HG03460 (cell line): Measurements from ENCODE around the gene OR5H1.
"Not testable (repeated sequence)": the region's sequence is repeated elsewhere in the genome, so short reads cannot be mapped to it uniquely, and the experiment has no call there.

Experiments
- ATAC-seq: cut with Tn5 transposase; IDR thresholded peaks from one replicate; pipeline ENCODE4 v1.9.1; 2021; ENCODE audit not compliant: unreplicated experiment

OR5H1 gene

DNA sequence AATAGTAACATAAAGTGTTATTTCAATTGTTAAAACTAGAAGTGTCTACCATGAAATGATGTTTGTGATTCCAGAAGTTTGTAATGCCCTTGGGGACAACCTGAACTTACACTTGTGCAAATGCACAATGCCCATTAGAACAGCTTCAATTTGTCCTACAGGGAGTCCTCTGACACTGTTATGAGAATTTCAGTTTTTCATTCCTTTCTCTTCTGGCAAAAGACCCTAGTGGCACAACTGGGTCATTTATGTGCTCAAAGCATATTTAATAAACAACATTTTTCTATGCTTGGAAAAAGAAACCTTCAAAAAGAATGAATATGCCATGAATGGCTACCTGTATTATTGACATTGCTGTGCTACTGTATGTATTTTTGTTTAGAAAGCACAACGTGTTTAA, at the start of gene OR5H1:
TSS of gene OR5H1 (plus strand) at position 301 of the 400 bp plus-strand sequence. CDS start 1,977 bp downstream, outside the sequence.
- ATAC-seq, result no peak

DNA sequence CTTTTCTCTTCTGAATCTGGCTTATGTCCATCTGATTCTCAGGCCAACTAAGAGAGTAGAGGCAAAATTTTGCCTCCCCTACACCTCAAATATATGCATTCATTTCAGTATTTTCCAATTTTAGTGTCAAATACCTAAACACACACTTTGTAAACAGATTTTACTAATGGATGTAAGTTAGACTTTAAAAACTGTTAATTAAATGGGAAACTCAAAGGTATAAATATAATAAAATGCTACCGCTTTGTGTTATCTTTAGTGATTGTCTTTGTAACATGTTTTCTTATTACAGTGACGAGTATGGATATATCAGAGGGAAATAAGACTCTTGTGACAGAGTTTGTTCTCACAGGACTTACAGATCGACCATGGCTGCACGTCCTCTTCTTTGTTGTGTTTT, 43.6 kb upstream of the OR5H1 start, which contains the start of gene OR5AC2:
TSS of gene OR5AC2 (plus strand) at position 301 of the 400 bp plus-strand sequence. CDS start at position 301, 0 bp downstream.
- ATAC-seq, result no peak

DNA sequence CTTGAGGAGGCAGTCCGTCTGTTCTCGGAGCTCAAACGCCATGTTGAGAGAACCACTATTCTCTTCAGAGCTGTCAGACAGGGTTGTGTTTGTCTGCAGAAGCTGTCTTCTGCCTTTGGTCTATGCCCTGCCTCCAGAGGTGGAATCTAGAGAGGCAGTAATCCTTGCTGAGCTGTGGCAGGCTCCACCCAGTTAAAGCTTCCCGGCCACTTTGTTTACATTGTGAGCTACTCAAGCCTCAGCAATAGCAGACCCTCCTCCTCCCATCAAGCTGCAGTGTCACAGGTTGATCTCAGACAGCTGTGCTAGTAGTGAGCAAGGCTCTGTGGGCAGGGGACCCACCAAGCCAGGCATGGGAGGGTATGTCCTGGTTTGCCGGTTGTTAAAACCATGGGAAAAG, 34.6 kb upstream of the OR5H1 start:
- no peak for ATAC-seq

DNA sequence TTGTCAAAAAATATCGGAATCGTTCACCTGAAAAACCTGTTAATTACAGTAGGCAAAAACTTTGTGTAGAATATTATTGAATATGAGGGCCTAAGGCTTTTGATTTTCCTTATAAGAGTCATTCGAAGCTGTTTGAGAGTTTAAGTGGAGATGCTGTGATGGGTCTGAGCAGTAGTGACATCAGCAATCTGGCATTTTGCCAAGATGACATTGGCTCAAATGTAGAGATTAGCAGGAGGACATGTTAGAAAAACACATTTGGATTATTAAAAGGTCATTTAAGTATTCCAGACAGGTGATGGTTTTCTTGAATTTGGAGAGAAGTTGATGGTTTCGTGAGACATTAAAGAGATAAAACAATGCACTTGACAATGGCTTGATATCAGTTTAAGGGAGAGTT, 30.7 kb upstream of the OR5H1 start:
- ATAC-seq, result no peak

DNA sequence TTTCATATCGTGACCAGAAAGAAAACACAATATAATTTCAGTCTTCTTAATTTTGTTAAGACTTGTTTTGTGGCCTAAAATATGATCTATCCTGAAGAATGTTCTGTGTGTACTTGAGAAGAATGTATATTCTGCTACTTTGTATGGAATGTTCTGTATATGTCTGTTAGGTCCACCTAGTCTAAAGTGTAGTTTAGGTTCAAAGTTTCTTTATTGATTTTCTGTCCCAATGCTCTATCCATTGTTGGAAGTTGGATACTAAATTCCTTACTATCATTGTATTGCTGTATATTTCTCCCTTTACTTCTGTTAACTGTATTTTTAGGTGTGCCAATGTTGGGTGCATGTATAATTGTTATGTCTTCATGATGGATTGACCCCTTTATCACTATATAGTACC, 22.4 kb upstream of the OR5H1 start:
- ATAC-seq, result no peak

DNA sequence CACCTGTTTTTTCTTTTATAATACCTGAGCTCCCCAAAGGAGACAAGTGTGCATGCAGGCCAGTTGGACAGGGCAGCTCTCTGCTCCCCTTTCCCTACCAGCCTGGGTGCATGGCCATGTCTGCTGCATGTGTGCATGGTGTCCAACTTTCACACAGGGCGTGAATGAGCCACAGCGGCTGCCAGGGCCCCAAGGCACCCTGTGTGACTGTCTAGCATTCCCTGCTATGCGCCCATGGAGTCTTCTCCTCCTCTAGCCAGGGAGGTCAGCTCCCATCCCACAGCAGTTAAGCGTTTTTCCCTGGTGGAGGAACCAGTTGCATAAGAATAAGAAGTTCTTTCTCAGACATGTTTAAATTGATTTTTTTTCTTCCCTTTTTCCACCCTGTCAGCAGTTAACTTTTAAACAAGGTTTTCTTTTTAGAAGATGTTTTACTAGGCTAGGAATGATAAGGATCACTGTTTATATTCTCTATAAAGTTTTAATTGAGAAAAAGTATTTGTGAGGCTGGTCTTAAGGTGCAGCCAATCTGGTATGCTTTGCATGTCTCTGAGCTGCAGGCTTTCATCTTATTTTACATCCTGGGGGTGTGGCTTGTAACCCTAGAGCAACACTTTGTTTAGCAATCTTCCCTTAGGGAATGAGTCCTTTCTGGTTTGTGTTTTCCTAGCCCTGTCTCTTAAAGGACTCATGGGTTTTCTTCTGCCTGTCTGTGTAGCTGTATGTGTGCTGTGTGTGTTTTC, 20.5 kb upstream of the OR5H1 start:
- ATAC-seq, result no peak

DNA sequence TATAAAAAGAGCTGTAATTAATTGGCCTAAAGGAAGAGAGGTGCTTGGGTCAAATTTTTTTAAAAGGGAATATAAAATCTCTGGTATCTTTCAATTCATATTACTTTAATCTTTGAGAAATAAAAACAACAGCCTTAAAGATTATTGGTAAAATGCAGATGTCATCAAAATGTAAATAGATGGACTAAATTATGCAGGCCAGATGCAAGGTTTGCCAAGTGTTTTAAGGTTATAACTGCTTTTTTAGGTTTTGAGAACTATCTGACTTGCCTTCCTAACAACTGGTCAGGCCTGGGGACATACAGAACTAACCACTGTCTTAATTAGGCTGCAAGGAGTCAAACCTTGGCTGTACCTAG, 20.0 kb upstream of the OR5H1 start:
- ATAC-seq, result no peak

DNA sequence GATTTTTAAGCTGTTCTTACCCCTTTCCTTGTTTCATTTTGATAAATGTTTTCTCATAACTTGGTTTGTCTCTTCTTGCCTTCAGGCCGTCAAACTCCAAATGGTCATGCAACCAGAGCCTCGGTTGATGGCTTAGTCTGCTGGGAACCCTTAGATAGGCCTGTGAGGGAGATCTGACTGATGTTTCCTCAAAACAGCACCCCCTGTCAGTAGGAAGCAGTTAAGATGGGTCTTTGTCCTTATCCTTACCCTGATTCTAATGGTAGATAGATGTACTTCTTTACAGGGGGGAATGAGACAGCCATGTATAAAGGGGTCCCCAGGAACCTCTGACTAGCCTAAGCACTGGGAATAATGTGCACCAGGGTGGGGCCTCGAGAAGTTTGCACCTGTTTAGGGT, 16.3 kb upstream of the OR5H1 start:
- ATAC-seq, result no peak

DNA sequence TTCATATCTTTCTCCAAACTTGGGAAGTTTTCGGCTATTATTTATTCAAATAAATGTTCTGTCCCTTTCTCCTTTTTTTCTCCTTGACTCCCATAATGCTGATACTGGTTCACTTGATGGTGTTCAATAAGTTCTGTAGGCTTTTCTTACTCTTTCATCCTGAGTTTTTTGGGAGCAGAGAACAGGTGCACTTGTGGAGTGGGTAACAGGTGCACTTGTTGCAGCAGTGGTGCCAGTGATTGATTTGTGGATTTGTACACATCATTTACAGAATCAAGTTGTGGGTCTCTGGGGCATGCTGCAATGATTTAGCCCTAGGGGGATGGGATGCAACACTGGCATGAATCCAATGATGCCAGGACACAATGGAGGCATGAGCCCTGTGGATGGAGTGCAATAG, 14.8 kb upstream of the OR5H1 start:
- ATAC-seq, result no peak

DNA sequence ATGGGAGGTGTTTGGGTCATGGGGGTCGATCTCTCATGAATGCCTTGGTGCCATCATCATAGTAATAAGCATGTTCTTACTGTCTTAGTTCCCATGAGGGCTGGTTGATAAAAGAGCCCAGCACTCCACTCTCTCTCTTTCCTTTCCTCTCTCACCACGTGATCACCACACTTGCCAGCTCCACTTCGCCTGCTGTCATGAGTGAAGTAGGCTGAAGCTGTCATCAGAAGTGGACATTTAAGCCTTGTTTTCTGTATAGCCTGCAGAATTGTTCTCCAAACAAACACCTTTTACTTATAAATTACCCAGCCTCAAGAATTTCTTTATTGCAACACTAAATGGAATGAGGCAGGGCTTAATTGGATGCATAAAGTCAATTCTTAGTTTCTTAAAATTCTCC, 6.1 kb downstream of the OR5H1 start:
- ATAC-seq, result no peak

DNA sequence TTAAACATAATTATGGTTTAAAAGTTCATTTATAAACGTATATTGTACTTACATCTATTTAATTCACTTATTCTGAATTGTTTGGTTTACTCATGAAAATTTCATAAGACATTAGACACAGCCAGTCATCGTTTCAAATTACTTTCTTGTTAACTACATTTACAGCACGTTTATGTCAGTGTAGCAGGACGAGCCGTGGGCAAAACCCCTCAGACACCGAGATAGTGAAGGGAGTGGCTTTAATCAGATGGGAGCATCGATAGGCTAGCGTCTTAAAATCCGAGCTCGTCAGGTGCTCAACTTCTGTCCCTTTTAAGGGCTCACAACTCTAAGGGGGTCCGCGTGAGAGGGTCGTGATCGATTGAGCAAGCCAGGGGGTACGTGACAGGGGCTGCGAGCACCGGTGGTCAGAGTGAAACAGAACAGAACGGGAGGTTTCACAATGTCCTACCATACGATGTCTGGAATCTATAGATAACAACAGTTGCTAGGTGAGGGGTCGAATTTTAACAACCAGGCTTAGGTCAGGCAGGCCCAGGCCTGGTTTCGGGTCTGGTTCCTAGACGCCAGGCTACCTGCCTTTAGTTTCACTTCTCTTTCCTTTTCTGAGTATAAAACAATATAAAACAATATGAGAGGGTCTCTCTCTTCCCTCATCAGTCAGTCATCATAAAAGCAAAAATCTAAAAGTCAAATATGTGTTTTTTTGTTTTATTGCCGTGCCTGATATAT, 7.5 kb downstream of the OR5H1 start:
- ATAC-seq, result not testable (repeated sequence)

DNA sequence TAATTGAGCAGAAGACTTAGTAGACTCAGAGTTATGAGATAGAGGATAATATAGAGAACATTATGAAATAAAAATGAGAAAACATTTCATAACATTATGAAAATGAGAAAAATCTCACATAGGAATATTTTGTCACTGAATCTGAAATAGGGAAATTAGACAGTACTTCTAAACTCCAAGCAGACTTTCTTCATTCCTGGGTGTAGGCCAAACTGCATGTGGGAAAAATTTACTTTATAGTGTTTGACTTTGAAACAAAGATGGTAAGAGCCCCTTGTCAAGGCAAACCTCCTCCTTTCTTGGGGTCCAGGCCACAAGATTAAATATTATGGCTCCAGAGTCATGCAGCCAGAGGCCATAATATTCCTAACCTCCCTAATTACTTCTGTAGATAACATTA, 10.0 kb downstream of the OR5H1 start:
- ATAC-seq, result no peak

DNA sequence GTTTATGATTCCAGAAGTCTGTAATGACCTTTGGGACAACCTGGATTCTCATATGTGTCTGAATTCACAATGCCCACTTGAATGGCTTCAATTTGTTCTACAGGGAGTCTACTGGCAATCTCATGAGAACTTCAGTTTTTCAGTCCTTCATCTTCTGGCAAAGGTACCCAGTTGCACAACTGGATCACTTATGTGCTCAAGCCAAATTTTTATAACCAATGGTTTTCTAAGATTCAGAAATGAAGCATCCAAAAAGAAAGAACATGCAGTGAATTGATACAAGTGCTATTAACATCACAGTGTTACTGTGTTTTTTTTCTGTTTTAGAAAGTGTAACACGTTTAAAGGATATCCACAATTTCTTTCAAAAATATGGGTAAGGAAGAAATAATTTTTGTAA, 16.7 kb downstream of the OR5H1 start, which contains the start of gene OR5H14:
TSS of gene OR5H14 (plus strand) at position 301 of the 400 bp plus-strand sequence. CDS start 1,907 bp downstream, outside the sequence.
- ATAC-seq, result no peak

DNA sequence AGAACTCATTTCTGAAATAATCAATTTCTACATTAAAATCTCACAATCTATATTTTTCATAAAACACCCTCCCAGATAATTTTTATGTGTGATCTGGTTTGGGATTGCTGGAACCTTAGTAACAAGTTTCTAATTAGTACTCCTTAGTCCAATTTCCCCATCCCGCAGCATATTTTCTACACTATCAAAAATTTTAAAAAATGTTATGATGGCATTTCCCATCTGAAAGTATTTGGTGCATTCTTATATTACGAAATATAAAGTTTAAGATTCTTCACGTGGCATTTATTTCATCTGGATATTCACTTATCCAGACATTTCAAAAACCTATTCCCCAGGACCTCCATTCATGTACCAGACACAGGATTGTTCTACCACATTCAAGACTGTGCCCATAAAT, 18.2 kb downstream of the OR5H1 start:
- no peak for ATAC-seq

DNA sequence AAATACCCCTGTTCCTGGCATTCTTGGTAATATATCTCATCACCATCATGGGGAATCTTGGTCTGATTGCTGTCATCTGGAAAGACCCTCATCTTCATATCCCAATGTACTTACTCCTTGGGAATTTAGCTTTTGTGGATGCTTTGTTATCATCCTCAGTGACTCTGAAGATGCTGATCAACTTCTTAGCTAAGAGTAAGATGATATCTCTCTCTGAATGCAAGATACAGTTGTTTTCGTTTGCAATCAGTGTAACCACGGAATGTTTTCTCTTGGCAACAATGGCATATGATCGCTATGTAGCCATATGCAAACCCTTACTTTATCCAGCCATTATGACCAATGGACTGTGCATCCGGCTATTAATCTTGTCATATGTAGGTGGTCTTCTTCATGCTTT, 18.9 kb downstream of the OR5H1 start:
- ATAC-seq, result not testable (repeated sequence)

DNA sequence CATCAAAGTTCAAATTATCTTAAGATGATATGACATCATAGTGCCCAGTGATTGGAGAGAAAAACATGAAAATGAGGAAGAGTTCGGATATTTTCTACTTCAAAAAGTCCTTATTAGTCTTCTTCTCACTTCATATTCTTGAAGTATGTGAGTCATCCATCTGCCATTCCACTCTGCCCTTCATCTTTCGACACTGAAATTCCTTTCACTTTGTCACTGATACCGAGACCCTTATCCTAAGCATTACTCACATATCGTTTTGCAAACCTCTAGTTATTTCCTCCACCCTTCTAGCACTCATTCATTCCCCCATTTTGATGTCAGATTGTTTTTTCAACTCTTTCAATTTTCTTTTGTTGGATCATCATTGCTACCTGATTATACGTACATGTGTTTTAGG, 20.7 kb downstream of the OR5H1 start:
- ATAC-seq, result no peak

DNA sequence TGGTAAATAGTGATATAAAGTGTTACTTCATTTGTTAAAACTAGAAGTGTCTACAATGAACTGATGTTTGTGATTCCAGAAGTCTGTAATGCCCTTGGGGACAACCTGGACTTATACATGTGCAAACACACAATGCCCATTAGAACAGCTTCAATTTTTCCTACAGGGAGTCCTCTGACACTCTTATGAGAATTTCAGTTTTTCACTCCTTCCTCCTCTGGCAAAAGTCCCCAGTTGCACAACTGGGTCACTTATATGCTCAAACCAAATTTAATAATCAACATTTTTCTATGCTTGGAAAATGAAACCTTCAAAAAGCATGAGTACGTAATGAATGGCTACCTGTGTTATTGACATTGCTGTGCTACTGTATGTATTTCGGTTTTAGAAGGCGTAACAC, 35.9 kb downstream of the OR5H1 start, which contains the start of gene OR5H15:
TSS of gene OR5H15 (plus strand) at position 301 of the 400 bp plus-strand sequence. CDS start 2,004 bp downstream, outside the sequence.
- ATAC-seq, result no peak

DNA sequence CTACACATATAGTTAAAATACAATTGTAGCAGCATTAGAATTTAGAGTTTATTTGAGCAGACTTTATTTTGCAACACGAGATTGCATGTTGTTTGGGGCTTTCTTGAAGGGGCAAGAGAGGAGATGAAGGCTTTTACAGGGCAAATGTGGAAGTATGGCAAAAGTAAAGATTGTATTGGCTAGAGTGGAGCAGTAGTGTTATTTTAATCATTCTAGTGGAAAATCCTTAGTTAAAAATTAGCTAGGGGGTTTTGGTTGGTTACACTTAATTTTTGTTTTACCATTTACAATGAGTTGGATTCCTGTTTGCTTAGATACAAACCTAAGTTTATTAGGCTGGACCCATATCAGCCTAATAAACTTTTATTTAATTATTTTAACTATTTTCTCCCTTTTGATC, 40.5 kb downstream of the OR5H1 start:
- no peak for ATAC-seq

DNA sequence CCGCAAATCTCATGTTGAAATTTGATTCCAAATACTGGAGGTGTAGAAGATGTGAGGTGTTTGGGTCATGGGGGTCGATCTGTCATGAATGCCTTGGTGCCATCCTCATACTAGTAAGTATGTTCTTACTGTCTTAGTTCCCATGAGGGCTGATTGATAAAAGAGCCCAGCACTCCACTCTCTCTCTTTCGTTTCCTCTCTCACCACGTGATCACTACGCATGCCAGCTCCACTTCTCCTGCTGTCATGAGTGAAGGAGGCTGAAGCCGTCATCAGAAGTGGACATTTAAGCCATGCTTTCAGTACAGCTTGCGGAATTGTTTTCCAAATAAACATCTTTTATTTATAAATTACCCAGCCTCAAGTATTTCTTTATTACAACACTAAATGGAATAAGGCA, 42.1 kb downstream of the OR5H1 start:
- ATAC-seq, result no peak

DNA sequence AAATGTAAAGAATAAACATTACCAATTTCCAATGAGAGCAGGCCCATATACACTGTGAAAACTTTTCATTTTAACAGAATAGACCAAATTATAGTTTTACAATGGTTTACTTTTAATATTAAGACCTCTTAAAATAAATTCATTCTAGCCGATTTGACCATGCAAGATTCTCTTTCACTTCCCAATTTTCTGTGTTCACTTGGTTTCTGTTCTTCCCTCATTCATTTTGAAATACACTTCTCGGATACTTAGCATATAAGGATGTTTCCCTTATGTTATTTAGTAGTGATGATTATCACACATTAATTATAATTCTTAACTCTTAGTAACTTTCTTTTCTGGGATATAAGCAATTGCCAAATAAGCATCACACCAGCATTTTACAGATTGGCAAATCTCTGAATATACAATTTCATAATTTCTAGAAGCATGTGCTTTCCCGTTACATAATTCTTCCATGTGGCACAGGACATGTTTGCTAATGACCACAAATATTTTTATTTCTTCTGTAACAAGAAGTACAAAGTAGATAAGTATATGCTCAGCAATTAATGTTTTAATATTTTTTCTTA, 49.9 kb downstream of the OR5H1 start:
- ATAC-seq, result no peak

DNA sequence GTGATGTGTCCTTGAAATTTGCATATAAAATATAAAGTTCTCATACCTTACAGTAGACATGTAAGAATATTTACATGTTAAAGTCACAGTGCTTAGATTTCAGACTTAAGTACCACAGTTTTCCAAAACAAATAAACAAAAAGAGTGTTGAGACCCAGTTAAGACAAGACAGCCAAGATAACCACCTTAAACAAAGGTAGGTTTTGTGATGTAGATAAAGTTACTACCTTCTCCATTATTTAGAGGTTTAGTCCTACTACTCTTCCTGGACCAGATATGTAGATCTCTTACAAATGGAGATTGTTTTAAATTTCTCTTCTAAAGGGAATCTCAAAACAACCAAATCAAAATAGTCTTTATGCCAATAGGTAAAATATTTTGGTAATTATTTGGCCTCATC, 51.7 kb downstream of the OR5H1 start:
- ATAC-seq, result no peak

DNA sequence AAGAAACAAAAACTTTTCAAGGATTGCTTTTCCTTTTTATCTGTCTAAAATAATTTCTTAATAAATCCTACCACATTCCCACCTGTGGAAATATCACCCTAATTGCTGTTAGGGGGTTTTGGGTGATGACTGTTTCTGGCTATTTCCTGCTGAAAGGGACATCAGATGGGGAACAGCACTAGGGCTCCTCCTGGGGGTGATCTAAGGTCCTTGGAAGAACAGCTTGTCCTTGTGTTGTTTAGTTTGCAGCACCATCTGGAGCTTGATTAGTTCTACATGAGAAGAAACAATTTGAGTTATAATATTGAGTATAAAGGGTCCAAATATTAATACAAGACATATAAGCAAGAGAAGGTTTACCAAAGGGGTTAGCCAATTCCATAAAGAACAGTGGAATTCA, 54.7 kb downstream of the OR5H1 start:
- ATAC-seq, result no peak
